ENCODE measurements around the gene KCNC3.

KCNC3 gene

DNA sequence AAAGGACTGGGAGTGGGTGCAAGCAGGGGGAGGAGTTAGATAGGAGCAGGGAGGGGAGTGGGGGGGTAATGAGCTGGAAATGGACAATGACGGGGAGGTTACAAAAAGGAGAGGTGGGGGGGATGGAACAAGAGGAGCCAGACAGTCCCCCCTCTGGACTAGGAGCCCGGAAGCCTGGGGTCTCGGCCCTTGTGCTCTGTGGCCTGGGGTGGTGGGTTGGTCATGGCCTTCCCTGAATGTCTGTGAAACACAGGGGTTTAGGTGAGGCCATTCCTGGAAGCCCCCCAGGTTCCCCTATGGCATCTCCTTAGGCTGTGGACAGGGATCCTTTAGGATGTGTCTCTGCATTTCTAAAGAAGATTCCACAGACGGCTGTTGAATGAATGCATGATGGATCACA, 12.1 kb downstream of the KCNC3 start:
- TF ChIP-seq CTCF (IDR thresholded peaks at IDR 0.05; ENCODE audit: extremely low read depth, missing control alignments): no peak
- DNase-seq (ENCODE audit: low spot score): peak; percentile 3

- no peak for TF ChIP-seq CTCF (IDR thresholded peaks at IDR 0.05; ENCODE audit: extremely low read depth, missing control alignments)
- peak; percentile 86 for DNase-seq (ENCODE audit: low spot score)
These were observed 13.3 kb downstream of the KCNC3 start for GRCh38 chr19:50315773-50316448.

- no peak for DNase-seq (ENCODE audit: low spot score)
- TF ChIP-seq CTCF (IDR thresholded peaks at IDR 0.05; ENCODE audit: extremely low read depth, missing control alignments): no peak
These were observed 14.2 kb downstream of the KCNC3 start for GRCh38 chr19:50314724-50315708.

- no peak for DNase-seq (ENCODE audit: low spot score)
- no peak for TF ChIP-seq CTCF (IDR thresholded peaks at IDR 0.05; ENCODE audit: extremely low read depth, missing control alignments)
These were observed 15.2 kb downstream of the KCNC3 start for GRCh38 chr19:50313812-50314536.

DNA sequence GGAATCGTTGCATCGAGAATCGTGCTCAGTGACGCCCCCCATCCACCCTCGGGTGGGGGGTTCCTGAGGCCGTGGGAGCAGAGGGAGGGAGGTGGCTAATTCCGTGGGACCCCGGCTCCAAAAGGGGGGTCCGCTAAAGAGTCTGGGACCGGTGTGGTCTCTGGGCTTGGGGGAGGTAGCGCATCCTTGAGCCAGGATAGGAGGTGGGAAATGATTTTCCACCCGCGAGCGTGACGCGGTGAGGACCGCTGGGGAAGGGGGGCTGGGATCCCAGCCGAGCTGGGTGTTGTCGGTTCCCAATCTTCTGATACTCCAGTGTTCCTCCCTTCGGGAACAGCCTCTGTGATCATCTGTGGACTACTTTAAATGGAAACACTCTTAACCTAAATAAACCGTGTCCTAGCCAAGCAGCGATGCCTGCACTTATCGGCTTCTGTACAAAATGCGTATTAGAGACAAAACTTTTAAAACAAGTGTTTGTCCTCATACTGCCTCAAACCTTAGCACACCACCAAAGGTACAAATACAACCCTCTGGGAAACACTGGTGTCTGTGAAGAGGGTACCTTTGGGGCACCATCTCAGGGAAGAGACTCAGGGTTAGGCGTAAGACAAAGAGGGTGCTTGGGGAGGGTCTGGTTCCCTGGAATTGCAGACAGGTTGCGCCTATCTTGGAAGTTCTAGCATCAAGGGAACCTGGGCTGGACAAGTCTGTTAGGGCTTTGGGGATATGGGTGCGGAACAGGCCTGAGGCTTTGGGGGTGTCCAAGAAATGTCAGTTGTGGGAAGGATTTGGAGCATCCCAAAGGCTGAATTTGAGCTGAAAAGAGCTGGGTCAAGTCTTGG, 16.0 kb downstream of the KCNC3 start:
- no peak for TF ChIP-seq CTCF (IDR thresholded peaks at IDR 0.05; ENCODE audit: extremely low read depth, missing control alignments)

DNA sequence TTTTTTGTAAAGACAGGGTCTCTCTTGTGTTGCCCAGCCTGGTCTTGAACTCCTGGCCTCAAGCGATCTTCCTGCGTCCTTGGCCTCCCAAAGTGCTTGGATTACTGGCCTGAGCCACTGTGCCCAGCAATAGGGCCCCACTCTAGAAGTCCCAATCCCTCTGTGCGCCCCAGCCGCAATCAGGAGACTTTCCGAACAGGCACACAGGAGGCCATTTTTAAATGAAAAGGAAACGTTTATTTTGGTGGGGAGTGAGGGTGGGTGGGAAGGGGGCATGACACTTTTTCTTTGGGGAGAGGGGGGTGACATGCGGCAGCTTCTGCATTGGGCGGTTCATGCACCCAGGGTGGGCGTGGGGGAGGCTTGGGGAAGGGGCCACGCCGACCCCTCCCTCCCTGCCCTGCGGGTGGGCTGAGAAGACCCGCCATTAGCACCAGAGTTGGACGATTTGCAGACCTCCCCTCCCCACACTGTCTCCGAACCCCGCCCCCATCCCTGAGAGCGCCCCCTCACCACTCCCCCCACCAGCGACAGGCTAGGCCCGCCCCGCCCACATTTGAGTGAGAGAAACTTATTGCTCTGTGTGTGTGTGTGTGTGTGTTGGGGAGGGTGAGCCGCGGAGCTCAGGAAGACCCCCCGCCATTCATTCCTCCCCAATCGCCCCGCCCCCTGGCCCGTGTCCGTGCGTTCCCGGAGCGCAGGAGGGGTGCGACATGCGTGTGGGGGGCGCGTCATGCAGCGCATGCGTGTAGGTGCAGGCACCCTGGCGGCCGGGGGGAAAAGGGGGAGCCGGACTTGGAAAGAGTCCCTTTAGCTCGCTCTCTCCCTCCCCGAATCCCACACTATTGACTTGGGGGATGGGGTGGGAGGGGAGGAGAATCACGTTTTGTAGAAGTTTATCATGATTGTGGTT, 17.2 kb downstream of the KCNC3 start:
- TF ChIP-seq CTCF (IDR thresholded peaks at IDR 0.05; ENCODE audit: extremely low read depth, missing control alignments): no peak
- no peak for DNase-seq (ENCODE audit: low spot score)

More for the DNA sequence above, 16.0 kb downstream of the KCNC3 start:
- no peak for DNase-seq (ENCODE audit: low spot score)
